GM12873 (cell line): ENCODE data around the gene BUB3.

Experiments used
- CTCF ChIP-seq: IDR thresholded peaks from 2 replicates; pipeline ENCODE4 v1.5.1; 2012; ENCODE audit warnings: low read depth, mild to moderate bottlenecking, moderate library complexity, low read length, control low read depth; ENCODE audit not compliant: insufficient read depth; ENCODE audit errors: missing control alignments

The BUB3 gene

GRCh38 chr10:123136806-123137642 is 17.2 kb upstream of the BUB3 start:
- no peak for TF ChIP-seq CTCF

GRCh38 chr10:123139165-123139520 is 15.1 kb upstream of the BUB3 start:
- TF ChIP-seq CTCF = no peak

DNA sequence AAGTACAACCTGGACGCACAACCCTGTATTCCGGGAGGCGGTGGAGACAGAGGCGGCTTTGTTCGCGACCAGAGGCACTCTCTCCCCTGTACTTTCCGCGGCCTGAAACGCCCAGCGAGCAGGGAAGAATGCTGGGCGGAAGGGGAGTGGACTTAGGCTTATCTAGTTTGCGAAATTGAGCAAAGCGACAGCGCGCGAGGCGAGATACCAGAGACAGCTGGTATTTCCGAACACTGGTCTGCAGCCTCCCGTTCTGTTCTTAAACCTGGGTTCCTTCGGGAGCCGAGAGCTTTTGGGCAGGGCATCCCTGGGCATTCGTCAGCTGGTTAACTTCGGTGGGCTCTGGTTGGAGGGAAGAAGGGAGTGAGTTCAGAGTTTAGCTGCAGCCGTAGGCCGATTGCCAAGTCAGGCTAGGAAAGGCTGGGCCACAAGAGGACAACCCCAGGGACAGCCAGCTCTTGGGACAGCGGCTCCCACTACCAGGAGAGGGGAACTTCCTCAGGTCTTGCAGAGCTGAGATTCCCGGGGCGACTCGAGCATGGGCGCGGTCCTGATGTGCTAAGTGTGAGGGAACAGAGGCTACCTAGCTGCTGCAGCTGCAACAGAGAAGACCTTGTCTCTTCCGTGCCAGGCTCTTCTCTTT is 14.6 kb upstream of the BUB3 start:
- TF ChIP-seq CTCF = no peak

GRCh38 chr10:123140164-123140982 is 13.8 kb upstream of the BUB3 start:
- TF ChIP-seq CTCF = peak; percentile 46

DNA sequence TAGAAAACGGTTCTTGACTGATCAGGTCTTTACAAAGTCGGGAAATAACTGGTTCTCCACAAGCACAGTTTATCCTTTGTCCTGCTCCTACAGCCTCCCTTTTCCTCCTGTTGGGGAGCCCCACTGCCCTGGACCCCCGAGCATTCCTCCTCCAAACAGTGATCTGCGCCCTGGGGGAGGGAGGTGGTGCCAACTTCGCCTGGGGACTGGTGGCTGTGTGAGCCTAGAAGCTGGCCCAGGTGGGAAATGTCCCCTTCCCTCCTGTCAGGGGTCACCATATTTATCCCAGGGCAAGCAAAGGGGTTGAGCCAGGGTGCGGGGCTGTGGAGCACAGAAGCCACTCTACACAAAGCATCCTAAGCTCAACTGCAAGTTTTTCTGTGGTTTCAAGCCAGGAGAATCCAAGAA is 13.2 kb upstream of the BUB3 start:
- TF ChIP-seq CTCF = no peak

DNA sequence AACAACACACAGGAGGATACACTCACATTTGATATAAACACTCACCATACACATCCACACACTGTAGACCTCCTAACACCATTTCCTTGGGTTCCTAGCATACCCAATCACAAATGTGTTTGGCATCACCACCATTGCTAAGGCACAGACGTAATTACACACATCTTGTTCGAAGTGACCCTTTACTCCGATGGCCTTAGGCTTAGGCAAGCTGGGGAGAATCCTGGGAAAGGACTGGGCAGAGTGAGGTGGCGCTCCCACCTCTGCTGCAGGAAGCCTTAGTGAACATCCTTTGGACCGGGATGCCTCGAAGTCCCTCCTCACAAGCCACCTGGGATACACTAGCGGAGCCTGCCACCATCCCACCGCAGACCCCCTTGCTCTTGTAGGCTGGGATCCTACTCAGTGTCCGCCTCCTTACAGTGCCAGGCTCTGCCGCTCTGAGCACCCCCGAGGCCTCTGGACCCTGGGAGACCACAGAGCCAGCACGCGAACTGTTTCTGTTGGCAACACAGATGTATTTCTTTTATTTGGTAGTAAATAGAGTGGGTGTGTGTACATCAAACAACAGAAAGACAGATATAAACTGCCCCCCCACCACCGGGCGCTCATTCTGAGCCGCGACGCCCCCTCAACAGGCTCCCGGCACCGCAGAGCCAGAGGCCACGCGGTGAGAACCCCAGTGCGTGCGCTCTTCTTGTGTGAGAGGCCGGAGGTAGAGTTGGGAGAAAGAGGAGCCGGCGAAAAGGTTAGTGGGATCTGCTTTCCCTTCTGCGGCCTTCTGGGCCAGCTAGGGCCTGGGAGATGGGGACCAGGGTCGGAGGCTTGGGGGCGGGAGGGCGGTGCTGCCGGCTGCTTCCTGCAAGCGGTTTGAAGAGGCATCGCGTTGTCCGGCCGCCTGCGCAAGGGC is 12.2 kb upstream of the BUB3 start:
- TF ChIP-seq CTCF = no peak
